HG02852 (cell line): ENCODE data around the gene PPP1CB.
"Not testable (repeated sequence)": the region's sequence is repeated elsewhere in the genome, so short reads cannot be mapped to it uniquely, and the experiment has no call there.

Experiments used
- ATAC-seq: cut with Tn5 transposase; IDR thresholded peaks from one replicate; pipeline ENCODE4 v1.9.1; 2021; ENCODE audit warnings: mild to moderate bottlenecking, moderate library complexity; ENCODE audit not compliant: unreplicated experiment

PPP1CB gene

DNA sequence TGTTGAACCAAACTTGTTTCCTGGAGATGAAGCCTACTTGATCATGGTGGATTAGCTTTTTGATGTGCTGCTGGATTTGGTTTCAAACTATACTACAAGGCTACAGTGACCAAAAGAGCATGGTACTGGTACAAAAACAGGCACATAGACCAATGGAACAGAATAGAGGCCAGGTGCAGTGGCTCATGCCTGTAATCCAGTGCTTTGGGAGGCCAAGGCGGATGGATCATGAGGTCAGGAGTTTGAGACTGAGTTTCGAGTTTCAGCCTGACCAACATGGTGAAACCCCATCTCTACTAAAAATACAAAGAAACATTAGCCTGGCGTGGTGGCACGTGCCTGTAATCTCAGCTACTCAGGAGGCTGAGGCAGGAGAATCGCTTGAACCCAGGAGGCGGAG lies 9.0 kb upstream of the PPP1CB start:
- not testable (repeated sequence) for ATAC-seq

DNA sequence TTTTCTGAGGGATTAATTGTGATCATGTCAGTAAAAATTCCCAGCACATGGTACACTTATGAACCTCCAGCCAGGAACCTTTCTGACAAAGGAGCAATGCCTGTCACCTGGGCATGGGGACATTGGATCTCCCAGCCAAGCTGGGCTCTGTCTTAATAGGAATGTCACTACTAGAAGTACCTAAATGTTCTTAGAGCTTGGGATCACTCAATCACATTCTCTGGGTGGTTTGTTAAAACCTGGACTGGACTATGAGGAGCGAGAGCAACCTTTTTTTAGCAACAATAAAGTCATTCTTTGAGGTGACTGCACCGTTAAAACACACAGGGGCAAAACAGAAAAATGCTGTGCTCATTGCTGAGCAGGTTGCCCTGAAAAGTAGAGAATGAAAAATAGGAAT lies 6.4 kb upstream of the PPP1CB start:
- ATAC-seq = no peak

DNA sequence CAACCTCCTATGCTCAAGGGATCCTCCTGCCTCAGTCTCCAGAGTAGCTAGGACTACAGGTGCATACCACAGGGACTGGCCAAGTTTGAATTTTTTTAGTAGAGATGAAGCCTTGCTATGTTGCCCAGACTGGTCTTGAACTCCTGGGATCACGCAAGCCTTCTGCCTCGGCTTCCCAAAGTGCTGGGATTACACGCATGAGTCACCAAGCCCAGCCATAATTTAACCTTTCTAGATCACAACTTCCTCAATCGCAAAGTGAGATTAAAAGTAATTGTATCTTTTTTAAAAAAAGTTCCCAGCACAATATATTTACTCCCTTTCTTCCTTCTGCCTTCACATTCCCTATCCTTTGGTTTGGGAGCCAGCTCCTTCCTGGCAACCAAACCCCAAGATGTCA lies 5.8 kb upstream of the PPP1CB start:
- ATAC-seq = no peak

DNA sequence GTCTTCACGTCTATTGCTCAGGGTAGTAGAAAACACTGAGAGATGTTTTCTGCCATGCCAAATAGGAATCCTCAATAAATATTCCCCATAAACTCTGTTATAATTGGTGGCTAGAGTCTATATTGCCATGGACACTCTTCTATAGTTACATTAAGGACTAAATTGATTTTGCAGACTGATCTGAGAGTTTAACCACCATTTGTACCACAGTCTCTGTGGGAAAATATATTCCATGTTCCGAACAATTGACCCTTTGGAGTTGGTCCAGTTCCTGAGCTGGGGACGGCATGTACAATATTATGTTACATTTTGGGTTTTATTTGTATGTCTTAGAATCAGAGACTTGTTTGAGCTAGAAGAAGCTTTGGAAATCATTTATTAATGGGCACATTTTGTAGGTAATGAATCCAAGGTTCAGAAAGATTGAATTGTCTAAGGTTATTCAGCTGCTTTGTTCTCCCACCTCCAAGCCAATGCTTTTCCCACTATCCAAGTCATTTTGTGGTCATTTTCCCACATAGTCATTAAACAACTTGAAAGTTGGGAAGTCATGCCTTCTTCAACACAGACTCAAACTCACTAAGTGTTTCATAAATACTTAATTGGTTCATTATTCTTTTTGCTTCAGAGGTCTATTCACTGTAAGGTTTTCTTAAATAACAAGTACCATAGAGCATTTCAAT lies 5.1 kb upstream of the PPP1CB start:
- no peak for ATAC-seq

DNA sequence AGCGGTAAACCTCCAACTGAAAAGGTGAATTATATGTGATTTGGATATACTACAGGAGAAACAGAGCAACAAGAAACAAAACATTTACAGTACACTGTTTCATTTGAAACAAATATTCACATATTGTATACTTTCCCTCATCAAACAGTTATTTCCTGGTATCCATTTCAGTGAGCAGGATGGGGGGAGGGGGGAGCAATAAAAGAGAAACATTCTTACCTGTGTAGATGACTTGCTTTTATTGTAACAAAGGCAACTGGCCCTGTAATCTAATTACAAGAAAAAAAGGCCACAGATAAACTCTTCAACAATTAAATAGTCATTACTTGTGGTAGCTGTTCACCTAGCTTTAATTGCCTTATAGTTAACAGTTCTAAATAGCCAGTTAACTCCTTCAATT lies 3.9 kb upstream of the PPP1CB start:
- ATAC-seq = no peak

DNA sequence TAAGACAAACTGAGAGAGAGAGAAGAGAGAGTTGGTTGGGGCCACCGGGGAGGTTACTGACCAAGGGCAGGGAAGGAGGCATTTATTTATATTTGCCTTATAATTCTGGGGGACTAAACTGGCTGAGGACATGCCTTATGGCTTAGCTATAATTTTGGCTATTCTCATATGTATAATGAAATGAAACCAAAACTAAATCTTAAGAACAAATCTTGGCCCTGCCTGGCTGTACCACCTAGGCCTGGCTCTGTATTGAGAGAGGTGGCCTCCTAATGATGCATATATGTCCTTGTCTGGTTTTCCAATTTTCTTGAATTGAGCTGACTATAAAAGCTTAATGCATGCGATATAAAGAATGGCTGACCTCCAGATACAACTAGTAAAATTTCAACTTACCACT lies 3.5 kb upstream of the PPP1CB start:
- no peak for ATAC-seq

DNA sequence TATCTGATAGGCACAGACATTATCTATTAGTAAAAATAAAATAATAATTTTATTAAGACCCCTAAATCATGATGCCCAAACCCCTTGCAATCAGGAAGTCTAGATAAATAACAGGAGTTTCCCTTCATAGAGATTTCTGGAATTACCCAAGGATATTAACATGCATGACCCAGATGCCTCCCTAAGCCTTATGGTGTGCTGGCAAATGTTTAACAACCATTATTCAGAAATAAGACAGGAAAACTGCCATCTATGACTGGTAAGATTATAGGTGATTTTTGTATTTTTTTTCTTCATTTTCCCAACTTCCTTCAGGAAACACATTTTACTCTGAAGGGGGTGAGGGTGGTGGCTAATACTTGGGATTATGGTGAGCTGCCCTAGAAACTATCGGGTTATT lies 2.7 kb upstream of the PPP1CB start:
- no peak for ATAC-seq

DNA sequence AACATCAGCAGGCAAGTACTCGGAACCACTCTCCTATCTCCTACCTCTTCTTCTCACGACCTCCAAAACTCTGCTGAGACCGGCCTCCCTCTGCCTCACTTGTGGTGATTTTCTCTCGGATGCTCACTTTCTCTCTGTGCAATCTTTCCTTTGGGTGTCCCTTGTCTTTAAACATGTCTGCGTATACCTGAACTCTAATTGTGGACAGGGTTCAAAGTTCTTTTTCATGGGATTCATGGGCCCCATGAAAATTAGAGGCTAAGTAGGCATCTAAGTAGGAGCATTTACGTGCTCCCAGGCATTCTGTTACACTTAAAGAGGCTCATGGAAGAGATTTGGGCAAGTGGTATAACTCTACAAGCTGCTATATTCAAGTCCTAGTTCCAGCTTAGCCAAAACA lies 2.1 kb upstream of the PPP1CB start:
- no peak for ATAC-seq

DNA sequence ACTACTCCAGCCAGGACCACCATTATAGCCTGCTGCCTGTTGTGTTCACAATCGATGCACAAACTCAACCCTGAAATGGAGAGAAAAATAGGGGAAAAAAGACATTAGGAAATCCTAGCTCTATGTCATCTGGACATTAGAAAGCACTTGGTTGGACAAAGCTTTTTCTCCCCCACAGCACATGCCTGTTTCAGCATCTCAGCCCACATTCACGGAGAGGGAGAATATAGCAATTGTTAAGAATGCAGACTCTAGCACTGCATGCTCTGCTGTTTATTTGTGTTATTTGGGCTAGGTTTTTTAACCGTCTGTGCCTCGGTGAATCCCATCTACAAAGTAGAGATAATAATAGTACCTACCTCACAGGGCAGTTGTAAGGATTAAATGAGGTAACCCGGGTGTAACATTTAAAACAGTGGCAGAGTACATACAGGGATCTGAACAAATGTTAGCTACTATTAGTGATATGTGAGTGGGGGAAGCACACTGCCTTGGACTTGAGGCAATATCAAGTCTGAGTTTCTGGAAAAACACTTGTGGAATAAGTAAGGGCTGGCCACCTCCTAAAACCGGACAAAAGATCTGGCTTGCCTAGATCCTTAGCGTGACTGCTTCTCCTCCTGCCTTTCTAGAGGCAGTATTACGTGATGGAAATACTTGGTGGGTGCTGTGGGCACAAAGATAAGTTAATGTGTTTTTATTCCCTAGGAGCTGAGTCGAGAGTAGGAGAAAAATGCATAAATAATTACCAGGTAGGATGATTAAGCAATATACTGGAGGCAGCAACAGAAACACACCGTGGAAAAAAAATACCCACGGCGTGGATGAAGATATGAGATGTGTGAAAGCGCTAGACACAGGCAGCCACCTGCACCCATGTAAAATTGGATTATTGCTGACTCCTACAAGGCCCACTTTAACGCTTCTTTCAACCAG lies 1.0 kb upstream of the PPP1CB start:
- ATAC-seq = no peak

DNA sequence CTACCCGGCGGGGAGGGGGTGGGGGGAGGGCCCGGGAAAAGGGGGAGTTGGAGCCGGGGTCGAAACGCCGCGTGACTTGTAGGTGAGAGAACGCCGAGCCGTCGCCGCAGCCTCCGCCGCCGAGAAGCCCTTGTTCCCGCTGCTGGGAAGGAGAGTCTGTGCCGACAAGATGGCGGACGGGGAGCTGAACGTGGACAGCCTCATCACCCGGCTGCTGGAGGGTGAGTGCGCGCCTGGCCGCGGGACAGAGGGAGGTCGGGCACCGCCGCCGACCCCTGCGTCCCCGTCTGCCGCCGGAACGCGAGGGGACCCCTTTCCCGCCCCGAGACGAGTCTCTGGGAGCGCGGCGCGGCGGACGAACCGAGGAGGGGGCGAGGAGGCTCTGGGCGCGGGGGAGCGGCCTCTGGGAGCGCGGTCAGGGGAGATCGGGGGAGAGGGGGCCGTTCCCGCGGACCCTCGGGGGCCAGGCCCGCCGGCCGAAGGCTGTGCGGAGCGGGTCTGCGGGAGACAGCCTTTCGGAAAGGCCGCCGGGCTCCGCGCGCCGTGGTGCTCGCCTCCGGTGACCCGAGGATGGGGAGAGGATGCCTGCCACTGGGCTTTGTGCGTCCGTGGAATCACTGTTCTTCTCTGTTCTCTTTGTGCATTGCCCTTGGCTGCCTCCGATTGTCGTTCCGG lies 463 bp downstream of the PPP1CB start:
- ATAC-seq = peak; percentile 30

DNA sequence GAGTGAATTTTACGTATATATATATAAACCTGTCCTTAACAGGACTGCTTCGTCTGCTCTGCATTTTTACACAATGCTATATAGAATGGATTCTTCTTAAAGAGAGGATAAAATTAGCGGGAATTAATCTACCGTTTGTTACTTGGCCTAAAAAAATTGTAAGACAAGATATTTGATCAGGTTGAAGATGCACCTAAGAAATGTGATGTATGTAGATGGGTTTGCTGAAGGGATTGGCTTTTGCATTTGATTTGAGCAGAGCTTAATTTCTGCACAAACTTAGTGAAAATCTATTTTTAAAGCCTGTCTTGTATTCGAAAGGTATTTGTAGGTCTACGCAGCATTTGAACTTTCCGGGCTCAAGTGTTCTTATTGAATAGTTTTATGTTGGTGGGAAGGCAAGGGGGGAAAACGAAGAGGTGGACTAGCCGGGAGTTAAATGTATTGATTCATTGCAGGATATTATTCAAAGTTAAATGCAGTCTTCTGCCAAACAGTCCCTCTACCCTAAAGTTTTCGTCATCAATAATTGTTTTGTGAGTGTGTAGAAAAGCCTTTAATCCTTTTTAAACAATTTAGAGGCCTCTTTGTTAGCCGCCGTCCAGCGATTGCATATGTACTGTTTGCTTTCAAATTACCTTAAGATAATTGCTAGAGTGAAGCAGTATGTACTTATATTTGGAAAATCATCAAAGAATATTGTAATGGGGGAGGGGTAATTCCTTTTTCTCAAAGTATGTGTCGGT lies 1.2 kb downstream of the PPP1CB start:
- no peak for ATAC-seq

DNA sequence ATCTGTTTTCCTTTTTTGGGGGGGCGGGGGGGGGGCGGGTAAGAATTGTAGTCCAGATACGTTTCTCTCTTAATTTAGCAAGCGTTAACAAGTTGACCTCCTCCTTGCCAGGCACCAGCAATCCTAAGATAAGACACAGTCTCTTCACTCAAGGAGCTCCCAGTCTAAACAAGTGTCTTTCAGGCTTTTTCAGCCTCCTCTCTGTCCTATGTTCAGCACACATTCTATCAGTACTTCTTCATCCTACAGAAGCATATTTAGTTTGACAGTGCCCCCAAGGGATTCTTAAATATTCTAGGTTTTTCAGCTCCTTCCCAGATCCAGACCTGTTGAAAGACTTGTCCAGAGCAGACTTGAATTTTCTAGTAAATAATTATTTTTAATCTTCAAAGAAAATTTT lies 2.7 kb downstream of the PPP1CB start:
- no peak for ATAC-seq

DNA sequence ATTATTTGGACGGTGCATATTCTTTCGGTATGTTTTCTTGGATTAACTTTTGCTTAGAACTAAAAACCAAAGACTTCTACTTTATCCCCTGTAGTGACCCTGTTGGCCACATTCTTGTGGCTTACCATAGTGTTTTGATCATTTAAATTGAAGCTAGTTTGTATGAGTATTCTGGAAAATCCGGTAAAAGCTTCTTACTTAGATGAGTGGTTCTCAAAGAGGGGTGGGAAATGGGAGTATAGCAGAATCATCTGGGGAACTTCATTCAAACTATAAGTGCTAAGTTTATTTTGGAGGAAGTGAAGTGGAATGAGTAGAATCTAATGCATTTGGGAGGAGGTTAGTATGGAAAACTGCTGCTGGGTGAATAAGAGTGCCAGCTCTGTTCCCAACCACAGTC lies 3.8 kb downstream of the PPP1CB start:
- no peak for ATAC-seq

DNA sequence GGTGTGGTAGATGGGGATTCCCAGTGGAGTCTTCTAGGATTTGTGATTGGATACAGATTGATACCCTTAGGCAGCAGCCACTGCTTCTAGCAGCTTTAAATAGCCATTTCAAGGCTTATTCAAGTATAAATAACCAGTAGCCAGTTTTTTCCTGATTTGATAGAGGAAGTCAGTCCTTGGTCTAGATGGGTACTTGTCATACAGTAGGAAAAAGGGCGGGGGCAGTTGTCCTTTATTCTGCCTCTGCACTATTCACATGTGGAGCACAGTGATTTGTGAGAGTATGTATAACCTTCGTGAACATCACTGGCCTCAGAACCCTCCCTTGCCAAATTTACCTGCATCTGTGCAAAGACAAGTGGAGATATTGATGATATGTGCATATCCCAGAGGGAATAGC lies 6.8 kb downstream of the PPP1CB start:
- ATAC-seq = no peak

DNA sequence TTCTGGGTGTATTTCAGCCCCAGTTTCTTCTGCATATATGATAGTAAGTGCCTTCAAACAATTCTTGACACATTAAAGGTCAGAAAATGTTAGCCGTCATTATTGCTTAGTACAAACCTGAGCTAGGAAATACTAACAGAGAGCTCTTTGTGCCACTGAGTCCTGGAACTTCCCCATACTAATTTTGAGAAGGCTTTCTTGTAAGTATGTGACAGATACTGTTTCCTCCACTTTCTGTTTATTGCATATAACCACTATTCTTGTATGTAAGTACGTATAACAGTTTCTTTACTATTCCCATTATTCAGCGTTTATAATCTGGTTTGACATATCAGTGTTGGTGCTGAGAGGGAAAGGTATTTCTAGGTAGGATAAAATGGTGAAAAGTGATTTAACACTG lies 9.8 kb downstream of the PPP1CB start:
- no peak for ATAC-seq

DNA sequence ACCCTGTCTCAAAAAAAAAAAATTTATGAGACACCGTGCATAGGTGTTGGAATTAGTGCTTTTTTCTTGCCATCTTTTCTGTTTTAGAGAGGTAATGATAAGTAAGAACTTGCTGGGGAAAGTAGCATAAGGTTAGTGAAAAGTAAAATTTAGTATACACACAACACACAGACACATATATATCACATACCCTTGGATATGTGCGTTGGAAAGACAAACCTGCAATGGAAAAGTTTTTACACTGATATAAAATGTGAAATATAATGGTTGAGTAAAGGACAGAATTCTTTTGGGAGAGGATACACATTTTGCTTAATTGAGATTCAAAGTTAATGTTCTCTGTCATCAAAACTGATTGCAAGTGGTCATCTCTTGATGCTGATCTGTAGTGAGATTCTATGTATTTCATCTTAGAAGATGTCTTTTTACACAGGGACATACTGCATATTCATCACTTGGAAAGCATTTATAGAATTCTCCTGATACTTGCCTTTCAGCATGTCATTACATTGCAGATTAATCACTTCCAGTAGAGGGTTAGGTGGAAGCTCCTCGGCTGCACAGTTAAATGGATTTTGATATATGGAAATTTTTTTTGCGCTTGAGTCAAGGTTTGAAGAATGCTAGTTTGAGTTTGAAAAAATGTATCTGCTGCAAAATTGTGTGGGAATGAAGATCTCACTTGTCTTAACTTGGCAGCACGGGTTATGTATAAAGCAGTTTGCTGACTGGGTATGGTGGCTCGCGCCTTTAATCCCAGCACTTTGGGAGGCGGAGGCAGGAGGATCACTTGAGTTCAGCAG lies 13.5 kb downstream of the PPP1CB start:
- ATAC-seq = no peak

DNA sequence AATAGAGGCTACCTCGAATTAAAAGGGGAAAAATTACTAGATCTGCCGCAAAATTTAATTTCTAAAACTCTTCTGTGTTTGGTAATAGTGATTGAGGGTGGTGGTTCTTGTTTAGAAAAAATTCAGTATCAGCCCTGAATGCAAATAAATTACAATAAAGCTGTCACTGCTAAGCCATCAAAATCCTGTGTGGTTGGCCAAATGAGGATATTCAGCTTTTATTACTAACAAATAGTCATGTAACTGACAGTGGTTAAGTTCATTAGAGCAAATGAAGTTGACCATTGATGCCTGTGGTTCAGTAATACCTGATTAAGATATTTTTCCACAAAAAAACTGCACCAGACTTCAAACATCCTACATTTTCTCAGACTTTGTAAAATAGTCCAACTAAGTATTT lies 14.4 kb downstream of the PPP1CB start:
- ATAC-seq = no peak

DNA sequence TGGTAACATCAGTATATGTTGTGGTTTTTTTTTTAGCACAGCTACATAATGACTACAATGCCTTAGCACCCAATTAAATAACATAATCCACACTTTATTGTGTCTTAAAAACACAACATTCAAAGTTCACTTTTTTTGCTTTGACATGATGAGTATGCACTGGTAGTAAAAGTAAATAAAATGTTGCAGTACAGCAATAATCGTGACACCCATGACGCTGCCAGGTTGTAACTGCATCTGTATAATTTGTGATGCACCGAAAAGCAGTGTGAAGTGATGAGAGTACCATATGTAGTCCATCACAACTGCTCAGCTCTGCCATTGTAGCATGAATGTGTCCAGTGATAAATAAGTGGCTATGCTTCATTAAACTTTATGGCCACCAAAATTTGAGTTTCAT lies 15.7 kb downstream of the PPP1CB start:
- no peak for ATAC-seq

DNA sequence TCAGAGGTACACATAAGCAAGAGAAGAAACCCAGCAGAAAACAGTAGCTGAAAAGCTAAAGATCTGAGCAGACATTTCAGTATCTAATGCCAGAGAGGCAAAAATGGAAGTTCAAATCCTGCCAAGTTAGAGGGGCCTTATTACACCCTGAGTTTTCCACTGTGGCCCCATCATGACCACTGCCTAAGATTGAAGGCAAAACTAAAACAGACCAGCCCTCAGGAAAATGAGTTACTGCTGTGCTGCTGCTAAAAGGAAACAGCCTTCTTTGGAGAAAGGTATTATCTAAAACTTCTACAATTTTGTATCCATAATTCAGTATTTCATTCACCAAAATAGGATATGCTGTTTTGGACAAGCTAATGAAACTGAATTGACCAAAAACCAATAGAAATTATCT lies 16.8 kb downstream of the PPP1CB start:
- ATAC-seq = no peak

DNA sequence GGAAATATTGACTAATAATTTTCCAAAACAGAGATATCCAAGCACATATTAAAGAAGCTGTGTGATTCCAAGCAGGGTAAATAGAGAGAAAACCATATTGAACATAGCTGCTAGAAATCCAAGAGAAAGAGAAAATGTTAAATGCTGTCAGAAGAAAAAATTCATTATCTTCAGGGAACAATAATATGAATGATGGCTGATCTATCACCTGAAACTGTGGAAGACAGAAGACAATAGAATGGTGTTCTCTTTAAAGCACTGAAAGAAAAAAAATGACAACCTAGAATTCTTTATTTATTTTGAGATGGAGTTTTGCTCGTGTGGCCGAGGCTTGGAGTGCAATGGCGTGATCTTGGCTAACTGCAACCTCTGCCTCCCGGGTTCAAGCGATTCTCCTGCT lies 17.3 kb downstream of the PPP1CB start:
- no peak for ATAC-seq
